Activated CD4-positive, alpha-beta T cell treated with anti-CD3 and anti-CD28 coated beads for 24 hours (primary cell): ENCODE results near the gene PSAP.

ENCODE experiments used
- DNase-seq, 2 donors: peaks; one replicate each; pipeline ENCODE4 v3.0.0-alpha.2; 2020; ENCODE audit warnings: low read depth in 2 of 2

The PSAP gene

GRCh38 chr10:71766717-71767419, 84.2 kb downstream of the PSAP start:
- no peak for DNase-seq
